WTC11 (cell line): ENCODE data around the gene NKAIN2. TPM values are rescaled to one million over a fixed set of nuclear protein-coding genes. Genes with fewer than 3 reads are reported as not detected.

Experiments used
- ATAC-seq: fragments of 200-7000 bp; cut with Tn5 transposase; 2 replicates; pipeline ENCODE4 v1.10.0; 2021; ENCODE audit warnings: mild to moderate bottlenecking, moderate library complexity
- CTCF ChIA-PET: fragments of 300-600 bp; sonication (Branson Sonifier 250); formaldehyde crosslinking; loops from one replicate; lab custom pipeline; 2021; ENCODE audit warnings: antibody characterized with exemption; lab: Charles Lee
- POLR2A ChIA-PET: fragments of 350-600 bp; sonication (Branson Sonifier 250); formaldehyde crosslinking; loops from one replicate; lab custom pipeline; 2021; ENCODE audit warnings: antibody characterized with exemption; lab: Charles Lee
- DNase-seq: peaks from one replicate; pipeline ENCODE4 v3.0.0; 2021; ENCODE audit warnings: low spot score
- H3K27ac Mint-ChIP-seq: 2 replicates; pipeline ENCODE4 v1.8.0; 2021; ENCODE audit warnings: mixed read lengths
- H3K27me3 Mint-ChIP-seq: 2 replicates; pipeline ENCODE4 v1.8.0; 2021; ENCODE audit warnings: low read depth, mild to moderate bottlenecking, moderate library complexity, mixed read lengths
- H3K36me3 Mint-ChIP-seq: 2 replicates; pipeline ENCODE4 v1.8.0; 2021; ENCODE audit warnings: mixed read lengths
- H3K4me1 Mint-ChIP-seq: 2 replicates; pipeline ENCODE4 v1.8.0; 2022; ENCODE audit warnings: mixed read lengths
- H3K4me3 Mint-ChIP-seq: 2 replicates; pipeline ENCODE4 v1.8.0; 2021; ENCODE audit warnings: mild to moderate bottlenecking, moderate library complexity, mixed read lengths
- H3K9me3 Mint-ChIP-seq: 2 replicates; pipeline ENCODE4 v1.8.0; 2021; ENCODE audit warnings: mixed read lengths
- AR ChIP-seq: fragments of 250-450 bp; sonication (Bioruptor Pico); IDR thresholded peaks from 2 replicates; pipeline ENCODE4 v1.9.0; 2021; ENCODE audit warnings: mild to moderate bottlenecking
- ATF3 ChIP-seq: sonication (generic); formaldehyde crosslinking; conservative IDR thresholded peaks from 2 replicates; pipeline ENCODE4 v1.8.1; 2022; ENCODE audit warnings: mild to moderate bottlenecking, missing genetic modification reagents
- E2F5 ChIP-seq: sonication (generic); formaldehyde crosslinking; IDR thresholded peaks from 2 replicates; pipeline ENCODE4 v1.8.1; 2022; ENCODE audit warnings: mild to moderate bottlenecking, moderate library complexity, missing genetic modification reagents
- EMX1 ChIP-seq: fragments of 250-450 bp; sonication (Bioruptor Pico); IDR thresholded peaks from 2 replicates; pipeline ENCODE4 v1.8.0; 2021; ENCODE audit warnings: mild to moderate bottlenecking
- ESRRA ChIP-seq: sonication (generic); formaldehyde crosslinking; IDR thresholded peaks from 2 replicates; pipeline ENCODE4 v1.8.1; 2022; ENCODE audit warnings: mild to moderate bottlenecking, missing genetic modification reagents, borderline replicate concordance
- ETV6 ChIP-seq: sonication (generic); formaldehyde crosslinking; IDR thresholded peaks from 2 replicates; pipeline ENCODE4 v1.8.1; 2022; ENCODE audit warnings: mild to moderate bottlenecking, missing genetic modification reagents
- FOXP1 ChIP-seq: sonication (generic); formaldehyde crosslinking; IDR thresholded peaks from 2 replicates; pipeline ENCODE4 v1.8.0; 2022; ENCODE audit warnings: missing genetic modification reagents, mild to moderate bottlenecking, moderate library complexity, borderline replicate concordance
- FOXP4 ChIP-seq: sonication (generic); formaldehyde crosslinking; IDR thresholded peaks from 2 replicates; pipeline ENCODE4 v1.8.0; 2022; ENCODE audit warnings: mild to moderate bottlenecking, missing genetic modification reagents
- GABPB1 ChIP-seq: sonication (generic); formaldehyde crosslinking; IDR thresholded peaks from 2 replicates; pipeline ENCODE4 v1.8.1; 2023; ENCODE audit warnings: mild to moderate bottlenecking, missing genetic modification reagents
- GTF2I ChIP-seq: fragments of 250-450 bp; sonication (Bioruptor Pico); conservative IDR thresholded peaks from 2 replicates; pipeline ENCODE4 v1.4.0; 2021; ENCODE audit warnings: mild to moderate bottlenecking
- JUN ChIP-seq: sonication (generic); formaldehyde crosslinking; IDR thresholded peaks from 2 replicates; pipeline ENCODE4 v1.8.0; 2023; ENCODE audit warnings: mild to moderate bottlenecking, missing genetic modification reagents
- MAX ChIP-seq: sonication (generic); formaldehyde crosslinking; IDR thresholded peaks from 2 replicates; pipeline ENCODE4 v1.8.0; 2022; ENCODE audit warnings: mild to moderate bottlenecking, missing genetic modification reagents
- NFATC4 ChIP-seq: fragments of 250-450 bp; sonication (Bioruptor Pico); IDR thresholded peaks from 2 replicates; pipeline ENCODE4 v1.9.0; 2021; ENCODE audit warnings: mild to moderate bottlenecking
- PREB ChIP-seq: sonication (generic); formaldehyde crosslinking; IDR thresholded peaks from 2 replicates; pipeline ENCODE4 v1.8.1; 2022; ENCODE audit warnings: mild to moderate bottlenecking, missing genetic modification reagents, moderate library complexity, borderline replicate concordance
- RELA ChIP-seq: sonication (generic); formaldehyde crosslinking; IDR thresholded peaks from 2 replicates; pipeline ENCODE4 v1.8.1; 2022; ENCODE audit warnings: missing genetic modification reagents, mild to moderate bottlenecking, borderline replicate concordance
- SMAD3 ChIP-seq: sonication (generic); formaldehyde crosslinking; IDR thresholded peaks from 2 replicates; pipeline ENCODE4 v1.8.0; 2022; ENCODE audit warnings: missing genetic modification reagents, mild to moderate bottlenecking, borderline replicate concordance
- SP1 ChIP-seq: sonication (generic); formaldehyde crosslinking; conservative IDR thresholded peaks from 2 replicates; pipeline ENCODE4 v1.8.1; 2022; ENCODE audit warnings: missing genetic modification reagents
- ZBTB21 ChIP-seq: sonication (generic); formaldehyde crosslinking; IDR thresholded peaks from 2 replicates; pipeline ENCODE4 v1.8.1; 2023; ENCODE audit warnings: mild to moderate bottlenecking, missing genetic modification reagents, borderline replicate concordance
- ZNF317 ChIP-seq: sonication (generic); formaldehyde crosslinking; IDR thresholded peaks from 2 replicates; pipeline ENCODE4 v1.8.1; 2023; ENCODE audit warnings: low read depth, mild to moderate bottlenecking, moderate library complexity, missing genetic modification reagents, borderline replicate concordance
- ZNF512 ChIP-seq: sonication (generic); formaldehyde crosslinking; IDR thresholded peaks from 2 replicates; pipeline ENCODE4 v1.8.1; 2022; ENCODE audit warnings: missing genetic modification reagents, borderline replicate concordance
- ZNF671 ChIP-seq: fragments of 250-450 bp; sonication (Bioruptor Pico); IDR thresholded peaks from 2 replicates; pipeline ENCODE4 v1.8.0; 2021; ENCODE audit warnings: mild to moderate bottlenecking
- total RNA-seq: library from RNA; stranded (reverse); gene quantifications from 3 replicates; pipeline ENCODE4 v1.2.3, GENCODE V29; 2021

NKAIN2 gene
- total RNA-seq, 1 experiment from 2014 or later, result 0.33 TPM

- POLR2A ChIA-PET, result no interaction called here
- peaks cover 8% of the 10 kb centered on the region for H3K9me3 Mint-ChIP-seq
- no peak for DNase-seq
- TF ChIP-seq NFATC4, result no peak
- TF ChIP-seq, all 79 proteins: peak for 0
- no peaks in the 10 kb centered on the region for H3K4me1 Mint-ChIP-seq
- H3K27me3 Mint-ChIP-seq, result no peaks in the 10 kb centered on the region
- no peak for ATAC-seq
- no peak overlapping the region for H3K27ac Mint-ChIP-seq
- H3K4me3 Mint-ChIP-seq, result no peak overlapping the region
- H3K36me3 Mint-ChIP-seq, result no peaks in the 10 kb centered on the region
- CTCF ChIA-PET, result no interaction called here
Observed at GRCh38 chr6:124633655-124634054, 830.0 kb downstream of the NKAIN2 start.

GRCh38 chr6:124640432-124640831 lies 836.8 kb downstream of the NKAIN2 start:
- TF ChIP-seq MAX (CRISPR knock-in tag) (no peak), FOXP4 (CRISPR knock-in tag) (no peak), GTF2I (CRISPR knock-in tag) (no peak), JUN (no peak), ZNF512 (CRISPR knock-in tag) (no peak), ZNF671 (CRISPR knock-in tag) (no peak), PREB (CRISPR knock-in tag) (no peak), SP1 (CRISPR knock-in tag) (no peak), GABPB1 (CRISPR knock-in tag) (no peak), SMAD3 (CRISPR knock-in tag) (no peak), AR (CRISPR knock-in tag) (no peak), ATF3 (CRISPR knock-in tag) (no peak), ETV6 (no peak), ZNF317 (CRISPR knock-in tag) (no peak), RELA (CRISPR knock-in tag) (no peak), ZBTB21 (CRISPR knock-in tag) (no peak), E2F5 (no peak), EMX1 (CRISPR knock-in tag) (no peak), ESRRA (CRISPR knock-in tag) (no peak), FOXP1 (no peak)
- Mint-ChIP-seq H3K4me3 (no peak overlapping the region), H3K9me3 (no peaks in the 10 kb centered on the region; the same call in 1 of the 2 replicates), H3K27me3 (no peaks in the 10 kb centered on the region), H3K36me3 (no peaks in the 10 kb centered on the region), H3K4me1 (no peaks in the 10 kb centered on the region), H3K27ac (no peak overlapping the region; the same call in 1 of the 2 replicates)
- ATAC-seq (no peak), DNase-seq (no peak)
- POLR2A ChIA-PET, result no interaction called here
- CTCF ChIA-PET, result no interaction called here
